Measurements from ENCODE around the gene TSBP1. TPM values are rescaled to one million over a fixed set of nuclear protein-coding genes. Genes with fewer than 3 reads are reported as not detected.
"Not testable (repeated sequence)": the region's sequence is repeated elsewhere in the genome, so short reads cannot be mapped to it uniquely, and the experiment has no call there.

TSBP1 gene
- total RNA-seq, 1 experiment from 2014 or later = not detected

GRCh38 chr6:32298632-32299336 lies 72.9 kb downstream of the TSBP1 start:
- Mint-ChIP-seq H3K36me3 (ENCODE audit: insufficient read depth, unreplicated experiment) (no peaks in the 10 kb centered on the region), H3K4me1 (ENCODE audit: insufficient read depth, unreplicated experiment) (no peaks in the 10 kb centered on the region), H3K4me3 (ENCODE audit: unreplicated experiment) (no peak overlapping the region), H3K27me3 (ENCODE audit: insufficient read depth, unreplicated experiment) (peaks cover 72% of the 10 kb centered on the region), H3K9me3 (ENCODE audit: unreplicated experiment) (no peaks in the 10 kb centered on the region), H3K27ac (ENCODE audit: low read depth, unreplicated experiment) (no peak overlapping the region)
- ChIA-PET CTCF (no interaction called here), POLR2A (no interaction called here)
- no peak for DNase-seq (ENCODE audit: unreplicated experiment)
- no peak for TF ChIP-seq CTCF (IDR thresholded peaks at IDR 0.05; ENCODE audit: unreplicated experiment)
- intact Hi-C loops (cut with micrococcal nuclease) = no loop called here
- BruUV-seq (replicated peaks) = no TSS peak

- H3K9me3 Mint-ChIP-seq (ENCODE audit: unreplicated experiment); H3K27ac Mint-ChIP-seq (ENCODE audit: low read depth, unreplicated experiment); H3K4me3 Mint-ChIP-seq (ENCODE audit: unreplicated experiment); H3K4me1 Mint-ChIP-seq (ENCODE audit: insufficient read depth, unreplicated experiment); intact Hi-C loops (cut with micrococcal nuclease); BruUV-seq (replicated peaks); DNase-seq (ENCODE audit: unreplicated experiment); H3K36me3 Mint-ChIP-seq (ENCODE audit: insufficient read depth, unreplicated experiment): not testable (repeated sequence)
- ChIA-PET POLR2A (interaction anchor here (0.6 kb wide), 1 partner anchor 128 kb away, joined by 3 read pairs; no protein-coding TSS in a partner anchor), CTCF (interaction anchor here (1.2 kb wide), 1 partner anchor 40 kb away, joined by 3 read pairs; no protein-coding TSS in a partner anchor)
- peaks cover 78% of the 10 kb centered on the region for H3K27me3 Mint-ChIP-seq (ENCODE audit: insufficient read depth, unreplicated experiment)
These were observed 76.7 kb downstream of the TSBP1 start for GRCh38 chr6:32294980-32295379.

GRCh38 chr6:32294566-32294965 lies 77.1 kb downstream of the TSBP1 start:
- ChIA-PET CTCF (interaction anchor here (1.2 kb wide), 1 partner anchor 39 kb away, joined by 3 read pairs; no protein-coding TSS in a partner anchor), POLR2A (interaction anchor here (0.6 kb wide), 1 partner anchor 129 kb away, joined by 3 read pairs; no protein-coding TSS in a partner anchor)
- TF ChIP-seq CTCF (IDR thresholded peaks at IDR 0.05; ENCODE audit: unreplicated experiment) = no peak
- Mint-ChIP-seq H3K9me3 (ENCODE audit: unreplicated experiment) (no peaks in the 10 kb centered on the region), H3K4me3 (ENCODE audit: unreplicated experiment) (no peak overlapping the region), H3K27ac (ENCODE audit: low read depth, unreplicated experiment) (no peak overlapping the region), H3K27me3 (ENCODE audit: insufficient read depth, unreplicated experiment) (peaks cover 77% of the 10 kb centered on the region), H3K36me3 (ENCODE audit: insufficient read depth, unreplicated experiment) (no peaks in the 10 kb centered on the region), H3K4me1 (ENCODE audit: insufficient read depth, unreplicated experiment) (no peaks in the 10 kb centered on the region)
- BruUV-seq (replicated peaks) = no TSS peak
- intact Hi-C loops (cut with micrococcal nuclease) = no loop called here
- DNase-seq (ENCODE audit: unreplicated experiment) = no peak

GRCh38 chr6:32293695-32294094 lies 78.0 kb downstream of the TSBP1 start:
- POLR2A ChIA-PET = no interaction called here
- Mint-ChIP-seq H3K27me3 (ENCODE audit: insufficient read depth, unreplicated experiment) (peaks cover 77% of the 10 kb centered on the region), H3K27ac (ENCODE audit: low read depth, unreplicated experiment) (no peak overlapping the region), H3K4me1 (ENCODE audit: insufficient read depth, unreplicated experiment) (no peaks in the 10 kb centered on the region), H3K9me3 (ENCODE audit: unreplicated experiment) (no peaks in the 10 kb centered on the region), H3K36me3 (ENCODE audit: insufficient read depth, unreplicated experiment) (no peaks in the 10 kb centered on the region), H3K4me3 (ENCODE audit: unreplicated experiment) (no peak overlapping the region)
- no peak for DNase-seq (ENCODE audit: unreplicated experiment)
- CTCF ChIA-PET = no interaction called here
- intact Hi-C loops (cut with micrococcal nuclease) = no loop called here
- no TSS peak for BruUV-seq (replicated peaks)
- no peak for TF ChIP-seq CTCF (IDR thresholded peaks at IDR 0.05; ENCODE audit: unreplicated experiment)

All from MCF 10A (cell line).